MM.1S (cell line): ENCODE results near the gene GNAL.

Source experiments
- DNase-seq: peaks from one replicate; pipeline ENCODE4 v3.0.0-alpha.2; 2015
- H2AFZ ChIP-seq: fragments of 300-600 bp; sonication (generic); 2 replicates; pipeline ENCODE4 v1.6.0; 2016; ENCODE audit warnings: antibody characterized with exemption, low read length
- H3F3A ChIP-seq: fragments of 300-600 bp; sonication (generic); 2 replicates; pipeline ENCODE4 v1.6.1; 2016; ENCODE audit warnings: mild to moderate bottlenecking, antibody characterized with exemption, low read length, moderate library complexity, mixed read lengths; ENCODE audit not compliant: insufficient read depth
- H3K27ac ChIP-seq: fragments of 300-600 bp; sonication (generic); 2 replicates; pipeline ENCODE4 v1.5.1; 2016; ENCODE audit warnings: mild to moderate bottlenecking, low read length
- H3K27me3 ChIP-seq: fragments of 300-600 bp; sonication (generic); replicated peaks from 2 replicates; pipeline ENCODE4 v1.6.0; 2016; ENCODE audit warnings: low read length; ENCODE audit not compliant: insufficient read depth
- H3K36me3 ChIP-seq: fragments of 300-600 bp; sonication (generic); replicated peaks from 2 replicates; pipeline ENCODE4 v1.6.1; 2016; ENCODE audit warnings: mild to moderate bottlenecking, low read length, mixed read lengths; ENCODE audit not compliant: insufficient read depth
- H3K4me1 ChIP-seq: fragments of 300-600 bp; sonication (generic); 2 replicates; pipeline ENCODE4 v1.6.1; 2016; ENCODE audit warnings: low read length, mixed read lengths
- H3K4me2 ChIP-seq: fragments of 300-600 bp; sonication (generic); 2 replicates; pipeline ENCODE4 v1.6.0; 2016; ENCODE audit warnings: low read depth, low read length
- H3K4me3 ChIP-seq: fragments of 300-600 bp; sonication (generic); 2 replicates; pipeline ENCODE4 v1.5.1; 2016; ENCODE audit warnings: low read length, mixed read lengths
- H3K79me2 ChIP-seq: fragments of 300-600 bp; sonication (generic); 2 replicates; pipeline ENCODE4 v1.6.1; 2016; ENCODE audit warnings: mixed run types, low read length, mixed read lengths
- H3K9ac ChIP-seq: fragments of 300-600 bp; sonication (generic); 2 replicates; pipeline ENCODE4 v1.6.1; 2016; ENCODE audit warnings: low read length, mixed read lengths
- H3K9me2 ChIP-seq: fragments of 300-600 bp; sonication (generic); replicated peaks from 2 replicates; pipeline ENCODE4 v1.6.1; 2016; ENCODE audit warnings: mild to moderate bottlenecking, low read length, mixed read lengths; ENCODE audit not compliant: insufficient read depth
- H3K9me3 ChIP-seq: fragments of 300-600 bp; sonication (generic); replicated peaks from 2 replicates; pipeline ENCODE4 v1.6.1; 2016; ENCODE audit warnings: mild to moderate bottlenecking, low read length, mixed read lengths; ENCODE audit not compliant: insufficient read depth
- H4K20me1 ChIP-seq: fragments of 300-600 bp; sonication (generic); 2 replicates; pipeline ENCODE4 v1.6.1; 2016; ENCODE audit warnings: mild to moderate bottlenecking, low read length, moderate library complexity, mixed read lengths; ENCODE audit not compliant: insufficient read depth
- EZH2 ChIP-seq: fragments of 300-600 bp; sonication (generic); optimal IDR thresholded peaks from 2 replicates; pipeline ENCODE3; 2017; ENCODE audit warnings: low read depth, mild to moderate bottlenecking, antibody characterized with exemption, low read length, mixed read lengths
- EZH2phosphoT487 ChIP-seq: fragments of 300-600 bp; sonication (generic); IDR thresholded peaks from 2 replicates; pipeline ENCODE4 v1.6.1; 2018; ENCODE audit warnings: antibody characterized with exemption, low read length
- TF ChIP-seq, protein P1 (sequence below): fragments of 300-600 bp; sonication (generic); IDR thresholded peaks from 2 replicates; pipeline ENCODE4 v1.5.1; 2016; ENCODE audit warnings: antibody characterized with exemption, low read length, mixed read lengths

The GNAL gene

DNA sequence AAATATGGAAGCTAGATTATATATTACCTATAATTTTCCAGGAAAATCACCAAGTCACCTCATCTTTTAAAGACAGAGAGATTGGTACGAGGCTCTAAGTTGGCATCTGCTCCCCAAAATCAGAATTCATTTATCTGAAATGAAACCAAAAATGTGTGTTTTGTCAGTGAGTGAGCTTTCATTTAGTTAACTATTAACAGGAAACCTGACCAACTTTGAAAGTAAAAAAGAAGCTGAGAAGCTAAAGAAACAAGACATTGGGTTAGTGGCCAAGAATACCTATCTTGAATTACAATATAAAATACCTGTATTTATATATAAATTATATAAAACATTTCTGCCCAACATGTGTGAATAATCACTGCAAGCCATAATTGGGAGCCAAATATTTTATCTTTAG is 217.1 kb downstream of the GNAL start:
- Histone ChIP-seq H3K9me3 (no peaks in the 10 kb centered on the region), H3K79me2 (peaks cover 3% of the 10 kb centered on the region; the same call in 1 of the 2 replicates), H3K4me2 (no peak overlapping the region), H3K9me2 (no peaks in the 10 kb centered on the region), H3K4me1 (no peaks in the 10 kb centered on the region), H3F3A (0 out of 2 replicates have a peak, but pooled peaks cover 4% of the 10 kb centered on the region), H2AFZ (no peak overlapping the region), H4K20me1 (no peaks in the 10 kb centered on the region), H3K27me3 (no peaks in the 10 kb centered on the region), H3K4me3 (no peak overlapping the region), H3K9ac (no peak overlapping the region), H3K36me3 (no peaks in the 10 kb centered on the region), H3K27ac (no peak overlapping the region)
- no peak for DNase-seq
- TF ChIP-seq, protein P1, sequence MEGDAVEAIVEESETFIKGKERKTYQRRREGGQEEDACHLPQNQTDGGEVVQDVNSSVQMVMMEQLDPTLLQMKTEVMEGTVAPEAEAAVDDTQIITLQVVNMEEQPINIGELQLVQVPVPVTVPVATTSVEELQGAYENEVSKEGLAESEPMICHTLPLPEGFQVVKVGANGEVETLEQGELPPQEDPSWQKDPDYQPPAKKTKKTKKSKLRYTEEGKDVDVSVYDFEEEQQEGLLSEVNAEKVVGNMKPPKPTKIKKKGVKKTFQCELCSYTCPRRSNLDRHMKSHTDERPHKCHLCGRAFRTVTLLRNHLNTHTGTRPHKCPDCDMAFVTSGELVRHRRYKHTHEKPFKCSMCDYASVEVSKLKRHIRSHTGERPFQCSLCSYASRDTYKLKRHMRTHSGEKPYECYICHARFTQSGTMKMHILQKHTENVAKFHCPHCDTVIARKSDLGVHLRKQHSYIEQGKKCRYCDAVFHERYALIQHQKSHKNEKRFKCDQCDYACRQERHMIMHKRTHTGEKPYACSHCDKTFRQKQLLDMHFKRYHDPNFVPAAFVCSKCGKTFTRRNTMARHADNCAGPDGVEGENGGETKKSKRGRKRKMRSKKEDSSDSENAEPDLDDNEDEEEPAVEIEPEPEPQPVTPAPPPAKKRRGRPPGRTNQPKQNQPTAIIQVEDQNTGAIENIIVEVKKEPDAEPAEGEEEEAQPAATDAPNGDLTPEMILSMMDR, result no peak
- no peak for TF ChIP-seq EZH2
- TF ChIP-seq EZH2phosphoT487, result no peak

DNA sequence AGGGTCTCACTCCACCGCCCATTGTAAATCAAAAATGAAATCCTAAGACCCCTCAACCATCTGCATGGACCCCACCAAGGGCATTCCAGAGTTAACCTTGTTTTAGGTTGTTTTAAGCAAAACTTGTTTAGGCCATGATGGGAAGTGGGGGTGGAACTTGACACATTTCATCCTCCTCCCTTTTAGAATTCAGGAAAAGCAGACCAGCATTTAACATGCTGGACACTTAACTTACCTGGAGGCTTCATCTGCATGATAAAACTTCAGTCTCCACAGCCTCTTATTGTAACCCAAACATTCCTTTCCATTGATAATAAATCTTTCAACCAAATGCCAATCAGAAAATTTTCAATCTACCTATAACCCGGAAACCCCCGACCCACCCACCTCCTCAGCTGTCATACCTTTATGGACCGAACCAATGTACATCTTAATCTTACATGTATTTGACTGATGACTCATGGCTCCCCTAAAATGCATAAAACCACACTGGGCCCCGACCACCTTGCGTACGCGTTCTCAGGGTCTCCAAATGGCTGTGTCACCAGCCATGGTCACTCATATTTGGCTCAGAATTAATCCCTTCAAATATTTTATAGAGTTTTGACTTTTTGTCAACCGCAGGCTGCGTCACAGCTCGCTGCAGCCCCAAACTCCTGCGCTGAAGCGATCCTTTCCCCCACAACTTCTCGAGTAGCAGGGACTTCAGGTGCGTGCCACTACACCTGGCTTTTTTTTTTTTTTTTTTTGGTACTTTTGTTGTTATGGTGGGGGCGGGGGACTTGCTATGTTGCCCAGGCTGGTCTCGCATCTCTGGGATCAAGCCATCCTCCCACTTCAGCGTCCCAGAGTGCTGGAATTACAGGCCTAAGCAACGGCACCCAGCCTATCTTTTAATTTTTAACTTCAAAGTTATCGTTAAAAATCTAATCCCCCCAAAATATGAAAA is 218.1 kb downstream of the GNAL start:
- Histone ChIP-seq H3K9ac (peak overlapping the region; percentile 86; the same call in 1 of the 2 replicates), H3K36me3 (no peaks in the 10 kb centered on the region), H3F3A (0 out of 2 replicates have a peak, but pooled peaks cover 4% of the 10 kb centered on the region), H3K4me3 (peak overlapping the region; percentile 86), H4K20me1 (no peaks in the 10 kb centered on the region), H3K9me3 (no peaks in the 10 kb centered on the region), H2AFZ (peak overlapping the region; percentile 97), H3K4me1 (no peaks in the 10 kb centered on the region), H3K9me2 (no peaks in the 10 kb centered on the region), H3K27me3 (no peaks in the 10 kb centered on the region), H3K79me2 (peaks cover 3% of the 10 kb centered on the region; the same call in 1 of the 2 replicates), H3K27ac (no peak overlapping the region), H3K4me2 (peak overlapping the region; percentile 92; the same call in 1 of the 2 replicates)
- no peak for DNase-seq
- TF ChIP-seq, protein P1, result no peak
- TF ChIP-seq EZH2 (no peak), EZH2phosphoT487 (no peak)

DNA sequence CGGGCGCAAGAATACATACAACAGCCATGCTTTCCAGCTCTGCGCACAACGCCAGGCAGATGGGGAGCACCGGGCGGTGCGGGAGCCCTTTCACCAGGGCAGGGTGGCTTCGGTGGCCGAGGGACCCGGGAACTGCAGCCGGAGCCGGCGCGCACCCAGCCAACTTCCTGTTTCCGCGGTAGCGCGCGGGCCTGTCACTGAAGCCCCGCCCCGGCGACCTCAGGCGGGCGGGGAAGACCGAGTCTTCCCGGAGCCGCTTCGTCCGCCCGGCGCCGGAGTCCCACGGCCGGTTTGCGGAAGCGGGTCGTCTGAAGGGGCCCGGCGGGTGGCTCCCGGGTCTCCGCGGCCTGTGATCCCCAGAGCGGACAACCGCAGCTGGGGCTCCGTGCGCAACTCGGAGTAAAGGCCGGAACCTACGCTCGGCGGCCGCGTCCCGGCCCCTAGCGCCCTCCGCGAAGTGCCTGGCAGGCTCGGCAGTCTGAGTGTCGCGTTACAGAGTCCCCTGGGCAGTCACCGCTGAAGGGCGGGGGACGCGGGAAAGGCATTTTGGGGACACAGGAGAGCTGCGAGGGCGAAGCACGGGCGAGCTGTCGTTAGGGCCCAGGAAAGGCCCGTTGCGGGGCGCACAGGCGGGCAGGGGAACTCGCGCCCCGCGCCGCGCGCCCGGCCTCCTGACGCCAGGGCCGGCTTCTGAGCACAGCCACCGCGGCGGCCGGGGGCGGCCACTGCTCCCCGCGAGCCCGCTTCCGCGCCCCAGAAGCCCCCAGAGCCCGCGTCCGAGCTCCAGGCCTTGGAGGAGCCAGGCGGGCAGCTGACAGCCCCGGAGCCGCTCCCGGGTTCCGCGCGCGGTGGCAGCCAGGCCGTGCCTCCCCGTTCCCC is 219.4 kb downstream of the GNAL start, which contains the start of gene MPPE1:
Gene MPPE1, minus strand, starts transcription at position 136 of the 879 bp plus-strand sequence. CDS start 11,053 bp downstream, outside the sequence.
- H3K4me3 ChIP-seq, result peak within 1 kb of the TSS; percentile 86
- H3K4me2 ChIP-seq, result peak within 1 kb of the TSS; percentile 92
- H4K20me1 ChIP-seq, result no peaks in the 10 kb centered on the region
- no peaks in the 10 kb centered on the region for H3K36me3 ChIP-seq
- H3K9me2 ChIP-seq, result no peaks in the 10 kb centered on the region
- DNase-seq, result peak; percentile 88
- H3K79me2 ChIP-seq, result peaks cover 3% of the 10 kb centered on the region; the same call in 1 of the 2 replicates
- H3K27me3 ChIP-seq, result no peaks in the 10 kb centered on the region
- peak within 1 kb of the TSS; percentile 97 for H2AFZ ChIP-seq
- no peaks in the 10 kb centered on the region for H3K9me3 ChIP-seq
- 0 out of 2 replicates have a peak, but pooled peaks cover 4% of the 10 kb centered on the region for H3F3A ChIP-seq
- no peak for TF ChIP-seq EZH2
- TF ChIP-seq, protein P1, result no peak
- no peak for TF ChIP-seq EZH2phosphoT487
- peak within 1 kb of the TSS; percentile 70 for H3K27ac ChIP-seq
- no peaks in the 10 kb centered on the region for H3K4me1 ChIP-seq
- H3K9ac ChIP-seq, result peak within 1 kb of the TSS; percentile 86
